ENCODE data around the gene HNF4A. TPM values are rescaled to one million over a fixed set of nuclear protein-coding genes. Genes with fewer than 3 reads are reported as not detected.

Gene HNF4A
- total and polyA plus RNA-seq, 4 experiments from 2014 or later, result not detected

- no peaks in the 10 kb centered on the region for H3K36me3 ChIP-seq (ENCODE audit: insufficient read depth, low read length)
- no peaks in the 10 kb centered on the region for H3K9me3 ChIP-seq (ENCODE audit: control insufficient read depth in 1 of 2, low read length in 2 of 2)
- H3K4me3 ChIP-seq (ENCODE audit: low read length in 2 of 2), result no peak overlapping the region
- Mint-ChIP-seq H3K4me3 (peak overlapping the region in 1 of 8 donors; percentile 18), H3K9me3 (no peaks in the 10 kb centered on the region), H3K36me3 (no peaks in the 10 kb centered on the region), H3K27me3 (peaks cover 12 to 20% of the 10 kb centered on the region in 2 donors), H3K4me1 (no peaks in the 10 kb centered on the region), H3K27ac (no peak overlapping the region)
- DNase-seq, result no peak
- no peak overlapping the region for H3K27ac ChIP-seq (ENCODE audit: low read depth, low read length)
- ChIA-PET CTCF (ENCODE audit: partially characterized antibody) (no interaction called here), POLR2A (ENCODE audit: partially characterized antibody) (no interaction called here)
- H3K4me1 ChIP-seq (ENCODE audit: insufficient read depth, low read length), result no peaks in the 10 kb centered on the region
- H3K27me3 ChIP-seq (ENCODE audit: insufficient read depth, low read length), result peaks cover 2% of the 10 kb centered on the region
- intact Hi-C loops (cut with micrococcal nuclease), result no loop called here
These were observed 20.8 kb upstream of the HNF4A start for GRCh38 chr20:44334709-44335108.

- no peak overlapping the region for H3K27ac Mint-ChIP-seq
- H3K27me3 Mint-ChIP-seq, result peaks cover 11 to 20% of the 10 kb centered on the region in 2 donors
- H3K9me3 Mint-ChIP-seq, result no peaks in the 10 kb centered on the region
- Histone ChIP-seq H3K4me1 (ENCODE audit: insufficient read depth, low read length) (no peaks in the 10 kb centered on the region), H3K4me3 (ENCODE audit: low read length in 2 of 2) (no peak overlapping the region), H3K27me3 (ENCODE audit: insufficient read depth, low read length) (peaks cover 2% of the 10 kb centered on the region), H3K9me3 (ENCODE audit: control insufficient read depth in 1 of 2, low read length in 2 of 2) (no peaks in the 10 kb centered on the region), H3K27ac (ENCODE audit: low read depth, low read length) (no peak overlapping the region), H3K36me3 (ENCODE audit: insufficient read depth, low read length) (no peaks in the 10 kb centered on the region)
- DNase-seq, result no peak
- POLR2A ChIA-PET (ENCODE audit: partially characterized antibody), result no interaction called here
- intact Hi-C loops (cut with micrococcal nuclease), result no loop called here
- H3K36me3 Mint-ChIP-seq, result no peaks in the 10 kb centered on the region
- H3K4me3 Mint-ChIP-seq, result no peak overlapping the region
- H3K4me1 Mint-ChIP-seq, result no peaks in the 10 kb centered on the region
- CTCF ChIA-PET (ENCODE audit: partially characterized antibody), result no interaction called here
These were observed 19.8 kb upstream of the HNF4A start for GRCh38 chr20:44335675-44336074.

- intact Hi-C loops (cut with micrococcal nuclease), result no loop called here
- DNase-seq, result no peak
- Histone ChIP-seq H3K27ac (ENCODE audit: low read depth, low read length) (no peak overlapping the region), H3K4me3 (ENCODE audit: low read length in 2 of 2) (no peak overlapping the region), H3K36me3 (ENCODE audit: insufficient read depth, low read length) (no peaks in the 10 kb centered on the region), H3K4me1 (ENCODE audit: insufficient read depth, low read length) (no peaks in the 10 kb centered on the region), H3K9me3 (ENCODE audit: control insufficient read depth in 1 of 2, low read length in 2 of 2) (no peaks in the 10 kb centered on the region), H3K27me3 (ENCODE audit: insufficient read depth, low read length) (peaks cover 2% of the 10 kb centered on the region)
- peaks cover 10 to 20% of the 10 kb centered on the region in 2 donors for H3K27me3 Mint-ChIP-seq
- H3K9me3 Mint-ChIP-seq, result no peaks in the 10 kb centered on the region
- ChIA-PET CTCF (ENCODE audit: partially characterized antibody) (no interaction called here), POLR2A (ENCODE audit: partially characterized antibody) (no interaction called here)
- no peak overlapping the region for H3K27ac Mint-ChIP-seq
- H3K4me1 Mint-ChIP-seq, result no peaks in the 10 kb centered on the region
- H3K4me3 Mint-ChIP-seq, result no peak overlapping the region
- H3K36me3 Mint-ChIP-seq, result no peaks in the 10 kb centered on the region
These were observed 19.4 kb upstream of the HNF4A start for GRCh38 chr20:44336086-44336485.

GRCh38 chr20:44336725-44337380, 18.6 kb upstream of the HNF4A start, which contains the start of gene R3HDML:
Gene R3HDML (plus strand): TSS chr20:44337043. CDS start chr20:44337158, 115 bp downstream.
- Histone ChIP-seq H3K36me3 (ENCODE audit: insufficient read depth, low read length) (no peaks in the 10 kb centered on the region), H3K27me3 (ENCODE audit: insufficient read depth, low read length) (peaks cover 2% of the 10 kb centered on the region), H3K4me1 (ENCODE audit: insufficient read depth, low read length) (no peaks in the 10 kb centered on the region), H3K27ac (ENCODE audit: low read depth, low read length) (no peak within 1 kb of the TSS), H3K9me3 (ENCODE audit: control insufficient read depth in 1 of 2, low read length in 2 of 2) (no peaks in the 10 kb centered on the region), H3K4me3 (ENCODE audit: low read length in 2 of 2) (no peak within 1 kb of the TSS)
- H3K27me3 Mint-ChIP-seq, result peaks cover 10 to 17% of the 10 kb centered on the region in 2 donors
- ChIA-PET CTCF (ENCODE audit: partially characterized antibody) (no interaction called here), POLR2A (ENCODE audit: partially characterized antibody) (no interaction called here)
- no peak within 1 kb of the TSS for H3K4me3 Mint-ChIP-seq
- no peaks in the 10 kb centered on the region for H3K36me3 Mint-ChIP-seq
- intact Hi-C loops (cut with micrococcal nuclease), result no loop called here
- H3K9me3 Mint-ChIP-seq, result no peaks in the 10 kb centered on the region
- no peak for DNase-seq
- no peak within 1 kb of the TSS for H3K27ac Mint-ChIP-seq
- peaks cover 0 to 1% (median 0%) of the 10 kb centered on the region in 4 donors for H3K4me1 Mint-ChIP-seq

- no peak for DNase-seq
- Mint-ChIP-seq H3K36me3 (no peaks in the 10 kb centered on the region), H3K4me3 (no peak overlapping the region), H3K27ac (no peak overlapping the region), H3K4me1 (peaks cover 0 to 1% (median 0%) of the 10 kb centered on the region in 4 donors), H3K9me3 (no peaks in the 10 kb centered on the region), H3K27me3 (peaks cover 3 to 14% of the 10 kb centered on the region in 2 donors)
- POLR2A ChIA-PET (ENCODE audit: partially characterized antibody), result no interaction called here
- Histone ChIP-seq H3K36me3 (ENCODE audit: insufficient read depth, low read length) (no peaks in the 10 kb centered on the region), H3K4me3 (ENCODE audit: low read length in 2 of 2) (no peak overlapping the region), H3K27ac (ENCODE audit: low read depth, low read length) (no peak overlapping the region), H3K4me1 (ENCODE audit: insufficient read depth, low read length) (no peaks in the 10 kb centered on the region), H3K9me3 (ENCODE audit: control insufficient read depth in 1 of 2, low read length in 2 of 2) (no peaks in the 10 kb centered on the region), H3K27me3 (ENCODE audit: insufficient read depth, low read length) (no peaks in the 10 kb centered on the region)
- intact Hi-C loops (cut with micrococcal nuclease), result no loop called here
- CTCF ChIA-PET (ENCODE audit: partially characterized antibody), result no interaction called here
These were observed 13.3 kb upstream of the HNF4A start for GRCh38 chr20:44342248-44342647.

- CTCF ChIA-PET (ENCODE audit: partially characterized antibody), result no interaction called here
- H3K36me3 ChIP-seq (ENCODE audit: insufficient read depth, low read length), result no peaks in the 10 kb centered on the region
These were observed 12.3 kb upstream of the HNF4A start for GRCh38 chr20:44343162-44343675.

GRCh38 chr20:44344723-44345122, 10.8 kb upstream of the HNF4A start:
- no peak for DNase-seq
- Histone ChIP-seq H3K9me3 (ENCODE audit: control insufficient read depth in 1 of 2, low read length in 2 of 2) (no peaks in the 10 kb centered on the region), H3K36me3 (ENCODE audit: insufficient read depth, low read length) (no peaks in the 10 kb centered on the region), H3K27me3 (ENCODE audit: insufficient read depth, low read length) (no peaks in the 10 kb centered on the region), H3K4me1 (ENCODE audit: insufficient read depth, low read length) (no peaks in the 10 kb centered on the region), H3K27ac (ENCODE audit: low read depth, low read length) (no peak overlapping the region), H3K4me3 (ENCODE audit: low read length in 2 of 2) (no peak overlapping the region)
- Mint-ChIP-seq H3K36me3 (no peaks in the 10 kb centered on the region), H3K27ac (no peak overlapping the region), H3K9me3 (no peaks in the 10 kb centered on the region), H3K27me3 (peaks cover 0 to 6% of the 10 kb centered on the region in 2 donors), H3K4me1 (peaks cover 0 to 1% (median 0%) of the 10 kb centered on the region in 4 donors), H3K4me3 (no peak overlapping the region)
- intact Hi-C loops (cut with micrococcal nuclease), result no loop called here
- ChIA-PET POLR2A (ENCODE audit: partially characterized antibody) (no interaction called here), CTCF (ENCODE audit: partially characterized antibody) (no interaction called here)

More at GRCh38 chr20:44343162-44343675, 12.3 kb upstream of the HNF4A start:
- no peak overlapping the region for H3K27ac Mint-ChIP-seq
- H3K4me1 Mint-ChIP-seq, result peaks cover 0 to 1% (median 0%) of the 10 kb centered on the region in 4 donors
- H3K9me3 ChIP-seq (ENCODE audit: control insufficient read depth in 1 of 2, low read length in 2 of 2), result no peaks in the 10 kb centered on the region
- no peak overlapping the region for H3K4me3 ChIP-seq (ENCODE audit: low read length in 2 of 2)
- POLR2A ChIA-PET (ENCODE audit: partially characterized antibody), result no interaction called here
- H3K4me1 ChIP-seq (ENCODE audit: insufficient read depth, low read length), result no peaks in the 10 kb centered on the region
- H3K36me3 Mint-ChIP-seq, result no peaks in the 10 kb centered on the region
- no peak overlapping the region for H3K4me3 Mint-ChIP-seq
- DNase-seq, result no peak
- no peaks in the 10 kb centered on the region for H3K9me3 Mint-ChIP-seq
- no peaks in the 10 kb centered on the region for H3K27me3 ChIP-seq (ENCODE audit: insufficient read depth, low read length)
- intact Hi-C loops (cut with micrococcal nuclease), result no loop called here
- no peak overlapping the region for H3K27ac ChIP-seq (ENCODE audit: low read depth, low read length)
- peaks cover 3 to 10% of the 10 kb centered on the region in 2 donors for H3K27me3 Mint-ChIP-seq

Data from CD4-positive, alpha-beta memory T cell (primary cell).